ENCODE data around the gene RELB. TPM values are rescaled to one million over a fixed set of nuclear protein-coding genes. Genes with fewer than 3 reads are reported as not detected.

Gene RELB, protein sequence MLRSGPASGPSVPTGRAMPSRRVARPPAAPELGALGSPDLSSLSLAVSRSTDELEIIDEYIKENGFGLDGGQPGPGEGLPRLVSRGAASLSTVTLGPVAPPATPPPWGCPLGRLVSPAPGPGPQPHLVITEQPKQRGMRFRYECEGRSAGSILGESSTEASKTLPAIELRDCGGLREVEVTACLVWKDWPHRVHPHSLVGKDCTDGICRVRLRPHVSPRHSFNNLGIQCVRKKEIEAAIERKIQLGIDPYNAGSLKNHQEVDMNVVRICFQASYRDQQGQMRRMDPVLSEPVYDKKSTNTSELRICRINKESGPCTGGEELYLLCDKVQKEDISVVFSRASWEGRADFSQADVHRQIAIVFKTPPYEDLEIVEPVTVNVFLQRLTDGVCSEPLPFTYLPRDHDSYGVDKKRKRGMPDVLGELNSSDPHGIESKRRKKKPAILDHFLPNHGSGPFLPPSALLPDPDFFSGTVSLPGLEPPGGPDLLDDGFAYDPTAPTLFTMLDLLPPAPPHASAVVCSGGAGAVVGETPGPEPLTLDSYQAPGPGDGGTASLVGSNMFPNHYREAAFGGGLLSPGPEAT
- total RNA-seq = 9.2 and 11.7 TPM in 2 replicates
- polyA plus RNA-seq = 2.0 and 2.3 TPM in 2 replicates
- polyA plus RNA-seq (2012) = 3.9 and 4.7 TPM in 2 replicates
- 4.2 and 5.9 TPM in 2 replicates for polyA minus RNA-seq (ENCODE audit: low replicate concordance)

DNA sequence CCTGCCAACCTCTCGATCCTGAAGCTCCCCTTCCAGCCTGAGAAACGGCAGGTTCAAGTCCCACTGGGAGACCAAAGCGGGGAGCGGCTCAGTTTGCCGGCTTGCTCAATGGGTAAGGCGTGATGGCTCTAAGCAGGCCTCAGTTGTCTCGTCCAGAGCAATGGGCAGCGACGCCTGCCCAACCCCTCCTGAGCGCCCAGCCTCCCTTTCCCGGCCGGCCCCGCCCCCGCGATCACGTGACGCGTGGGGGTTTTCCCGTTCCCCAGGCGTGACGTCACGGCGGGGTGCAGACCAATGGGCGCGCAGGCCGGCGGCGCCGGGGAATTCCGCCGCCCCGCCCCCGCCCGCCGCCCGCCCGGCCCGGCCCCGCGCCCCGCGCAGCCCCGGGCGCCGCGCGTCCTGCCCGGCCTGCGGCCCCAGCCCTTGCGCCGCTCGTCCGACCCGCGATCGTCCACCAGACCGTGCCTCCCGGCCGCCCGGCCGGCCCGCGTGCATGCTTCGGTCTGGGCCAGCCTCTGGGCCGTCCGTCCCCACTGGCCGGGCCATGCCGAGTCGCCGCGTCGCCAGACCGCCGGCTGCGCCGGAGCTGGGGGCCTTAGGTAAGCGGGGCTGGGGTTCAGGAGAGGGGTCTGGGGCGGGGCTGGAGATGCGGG, at the start of gene RELB:
Gene RELB (plus strand): TSS at position 378 of the 653 bp plus-strand sequence. CDS start 116 bp downstream, at position 494.
- Histone ChIP-seq H2AFZ (ENCODE audit: low read length) (peak within 1 kb of the TSS; percentile 87), H3K9ac (ENCODE audit: insufficient read depth, low read length) (peak within 1 kb of the TSS; percentile 97), H4K20me1 (ENCODE audit: control insufficient read depth, extremely low read depth, insufficient read depth, low read length) (no peaks in the 10 kb centered on the region), H3K79me2 (ENCODE audit: control insufficient read depth, insufficient read depth, low read length) (no peaks in the 10 kb centered on the region), H3K4me3 (replicated peaks in 1 of 4; ENCODE audit: control extremely low read depth in 1 of 4, insufficient read depth in 1 of 4, low read depth in 3 of 4, low read length in 4 of 4) (peak within 1 kb of the TSS; percentile 62 to 75 (median 70)), H3K36me3 (ENCODE audit: control insufficient read depth, insufficient read depth, low read length) (no peaks in the 10 kb centered on the region), H3K4me1 (ENCODE audit: control insufficient read depth, extremely low read depth, insufficient read depth, low read length) (peaks cover 3% of the 10 kb centered on the region), H3K4me2 (ENCODE audit: extremely low read depth, insufficient read depth, low read length) (peak within 1 kb of the TSS; percentile 95), H3K9me3 (ENCODE audit: control insufficient read depth, insufficient read depth, low read depth, low read length) (no peaks in the 10 kb centered on the region), H3K27ac (ENCODE audit: insufficient read depth, low read length) (peak within 1 kb of the TSS; percentile 95), H3K27me3 (ENCODE audit: control insufficient read depth, insufficient read depth, low read length) (no peaks in the 10 kb centered on the region)
- DNase-seq (ENCODE audit: low read depth in 2 of 2) = peak; percentile 80 to 84
- no peak for TF ChIP-seq EZH2 (IDR thresholded peaks at IDR 0.05; ENCODE audit: low read length, missing control alignments)
- TF ChIP-seq, protein P1, sequence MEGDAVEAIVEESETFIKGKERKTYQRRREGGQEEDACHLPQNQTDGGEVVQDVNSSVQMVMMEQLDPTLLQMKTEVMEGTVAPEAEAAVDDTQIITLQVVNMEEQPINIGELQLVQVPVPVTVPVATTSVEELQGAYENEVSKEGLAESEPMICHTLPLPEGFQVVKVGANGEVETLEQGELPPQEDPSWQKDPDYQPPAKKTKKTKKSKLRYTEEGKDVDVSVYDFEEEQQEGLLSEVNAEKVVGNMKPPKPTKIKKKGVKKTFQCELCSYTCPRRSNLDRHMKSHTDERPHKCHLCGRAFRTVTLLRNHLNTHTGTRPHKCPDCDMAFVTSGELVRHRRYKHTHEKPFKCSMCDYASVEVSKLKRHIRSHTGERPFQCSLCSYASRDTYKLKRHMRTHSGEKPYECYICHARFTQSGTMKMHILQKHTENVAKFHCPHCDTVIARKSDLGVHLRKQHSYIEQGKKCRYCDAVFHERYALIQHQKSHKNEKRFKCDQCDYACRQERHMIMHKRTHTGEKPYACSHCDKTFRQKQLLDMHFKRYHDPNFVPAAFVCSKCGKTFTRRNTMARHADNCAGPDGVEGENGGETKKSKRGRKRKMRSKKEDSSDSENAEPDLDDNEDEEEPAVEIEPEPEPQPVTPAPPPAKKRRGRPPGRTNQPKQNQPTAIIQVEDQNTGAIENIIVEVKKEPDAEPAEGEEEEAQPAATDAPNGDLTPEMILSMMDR (conservative IDR thresholded peaks at IDR 0.05 in 1 of 2, IDR thresholded peaks at IDR 0.05 in 1 of 2; ENCODE audit: low read depth in 1 of 2, low read length in 2 of 2) = no peak

DNA sequence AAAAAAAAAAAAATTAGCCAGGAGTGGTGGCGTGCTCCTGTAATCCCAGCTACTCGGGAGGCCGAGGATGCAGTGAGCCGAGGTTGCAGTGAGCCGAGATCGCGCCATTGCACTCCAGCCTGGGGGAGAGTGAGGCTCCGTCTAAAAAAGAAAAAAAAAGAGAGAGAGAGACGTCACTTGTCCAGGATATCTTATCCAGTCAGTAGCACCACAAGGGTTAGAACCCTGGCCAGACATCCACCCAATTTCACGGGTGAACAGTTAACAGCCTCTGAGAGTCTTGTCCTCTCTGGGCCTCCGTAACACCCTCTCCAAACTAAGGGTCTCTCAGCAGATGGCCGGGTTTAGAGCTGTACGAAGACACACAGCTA, 47.0 kb upstream of the RELB start:
- Histone ChIP-seq H3K4me3 (replicated peaks in 1 of 4; ENCODE audit: control extremely low read depth in 1 of 4, insufficient read depth in 1 of 4, low read depth in 3 of 4, low read length in 4 of 4) (peak overlapping the region; percentile 81 to 97 (median 89)), H3K4me1 (ENCODE audit: control insufficient read depth, extremely low read depth, insufficient read depth, low read length) (peaks cover 7% of the 10 kb centered on the region), H4K20me1 (ENCODE audit: control insufficient read depth, extremely low read depth, insufficient read depth, low read length) (no peaks in the 10 kb centered on the region), H3K36me3 (ENCODE audit: control insufficient read depth, insufficient read depth, low read length) (no peaks in the 10 kb centered on the region), H3K4me2 (ENCODE audit: extremely low read depth, insufficient read depth, low read length) (peak overlapping the region; percentile 83), H3K27ac (ENCODE audit: insufficient read depth, low read length) (peak overlapping the region; percentile 94), H3K79me2 (ENCODE audit: control insufficient read depth, insufficient read depth, low read length) (peaks cover 41% of the 10 kb centered on the region), H3K9me3 (ENCODE audit: control insufficient read depth, insufficient read depth, low read depth, low read length) (no peaks in the 10 kb centered on the region), H3K9ac (ENCODE audit: insufficient read depth, low read length) (peak overlapping the region; percentile 92), H3K27me3 (ENCODE audit: control insufficient read depth, insufficient read depth, low read length) (no peaks in the 10 kb centered on the region), H2AFZ (ENCODE audit: low read length) (peak overlapping the region; percentile 100)
- TF ChIP-seq, protein P1 (conservative IDR thresholded peaks at IDR 0.05 in 1 of 2, IDR thresholded peaks at IDR 0.05 in 1 of 2; ENCODE audit: low read depth in 1 of 2, low read length in 2 of 2) = no peak
- no peak for TF ChIP-seq EZH2 (IDR thresholded peaks at IDR 0.05; ENCODE audit: low read length, missing control alignments)
- no peak for DNase-seq (ENCODE audit: low read depth in 2 of 2)
